Stimulated activated CD4-positive, alpha-beta T cell treated with anti-CD3 and anti-CD28 coated beads, Interleukin-1b, Interleukin-23, amount 100 ng/mL, for 1 hour (primary cell): Measurements from ENCODE around the gene TRPV6.
A peak's percentile ranks its signal among the peaks of the same experiment; 100 is the strongest.

Experiments used
- DNase-seq, 2 donors: peaks; one replicate each; pipeline ENCODE4 v3.0.0-alpha.2; 2020; ENCODE audit warnings: low read depth in 2 of 2

TRPV6 gene

GRCh38 chr7:142883571-142884285 is 1.8 kb downstream of the TRPV6 start:
- DNase-seq, result no peak

GRCh38 chr7:142883145-142883544 is 2.4 kb downstream of the TRPV6 start:
- DNase-seq, result no peak

- no peak for DNase-seq
These were observed 3.2 kb downstream of the TRPV6 start for GRCh38 chr7:142882338-142882678.

GRCh38 chr7:142881586-142882337 is 3.8 kb downstream of the TRPV6 start:
- DNase-seq, result no peak

- peak in 1 of 2 donors; percentile 8 for DNase-seq
These were observed 4.6 kb downstream of the TRPV6 start for GRCh38 chr7:142880876-142881505.

- no peak for DNase-seq
These were observed 6.5 kb downstream of the TRPV6 start for GRCh38 chr7:142879060-142879459.

- no peak for DNase-seq
These were observed 7.2 kb downstream of the TRPV6 start for GRCh38 chr7:142878315-142878714.

GRCh38 chr7:142876991-142877910 is 8.3 kb downstream of the TRPV6 start:
- DNase-seq, result no peak

GRCh38 chr7:142876236-142876960 is 9.1 kb downstream of the TRPV6 start:
- no peak for DNase-seq

- DNase-seq, result no peak
These were observed 10.1 kb downstream of the TRPV6 start for GRCh38 chr7:142875456-142875855.

GRCh38 chr7:142874837-142875236 is 10.7 kb downstream of the TRPV6 start:
- no peak for DNase-seq

- no peak for DNase-seq
These were observed 11.1 kb downstream of the TRPV6 start for GRCh38 chr7:142874409-142874808.

- no peak for DNase-seq
These were observed 11.7 kb downstream of the TRPV6 start for GRCh38 chr7:142873871-142874270.

- DNase-seq, result no peak
These were observed 12.2 kb downstream of the TRPV6 start for GRCh38 chr7:142873281-142873784.

- no peak for DNase-seq
These were observed 13.4 kb downstream of the TRPV6 start for GRCh38 chr7:142872106-142872675.

- DNase-seq, result no peak
These were observed 14.1 kb downstream of the TRPV6 start for GRCh38 chr7:142871260-142872105.

- DNase-seq, result no peak
These were observed 14.8 kb downstream of the TRPV6 start for GRCh38 chr7:142870566-142871259.

GRCh38 chr7:142870147-142870559 is 15.4 kb downstream of the TRPV6 start:
- no peak for DNase-seq

- DNase-seq, result no peak
These were observed 16.1 kb downstream of the TRPV6 start for GRCh38 chr7:142869434-142869833.
